Measurements from ENCODE around the gene ADGRF4.

The ADGRF4 gene

GRCh38 chr6:47690214-47690613, 8.2 kb upstream of the ADGRF4 start:
- Mint-ChIP-seq H3K4me3 (no peak overlapping the region), H3K4me1 (no peaks in the 10 kb centered on the region), H3K9me3 (no peaks in the 10 kb centered on the region), H3K27me3 (ENCODE audit: low read depth, poor library complexity) (peaks cover 2% of the 10 kb centered on the region), H3K36me3 (ENCODE audit: low read depth) (no peaks in the 10 kb centered on the region), H3K27ac (no peak overlapping the region)
- no peak for TF ChIP-seq CTCF (IDR thresholded peaks at IDR 0.05)
- no peak for DNase-seq

GRCh38 chr6:47690791-47691190, 7.6 kb upstream of the ADGRF4 start:
- no peak for DNase-seq
- Mint-ChIP-seq H3K4me3 (no peak overlapping the region), H3K9me3 (no peaks in the 10 kb centered on the region), H3K27me3 (ENCODE audit: low read depth, poor library complexity) (peaks cover 2% of the 10 kb centered on the region), H3K27ac (no peak overlapping the region), H3K4me1 (no peaks in the 10 kb centered on the region), H3K36me3 (ENCODE audit: low read depth) (no peaks in the 10 kb centered on the region)
- TF ChIP-seq CTCF (IDR thresholded peaks at IDR 0.05) = no peak

GRCh38 chr6:47697925-47698324, 455 bp upstream of the ADGRF4 start:
- no peak for TF ChIP-seq CTCF (IDR thresholded peaks at IDR 0.05)
- no peak overlapping the region for H3K4me3 Mint-ChIP-seq
- no peak for DNase-seq
- H3K4me1 Mint-ChIP-seq = peaks cover 29% of the 10 kb centered on the region
- H3K36me3 Mint-ChIP-seq (ENCODE audit: low read depth) = no peaks in the 10 kb centered on the region
- peaks cover 6% of the 10 kb centered on the region for H3K27me3 Mint-ChIP-seq (ENCODE audit: low read depth, poor library complexity)
- no peak overlapping the region for H3K27ac Mint-ChIP-seq
- no peaks in the 10 kb centered on the region for H3K9me3 Mint-ChIP-seq

GRCh38 chr6:47700053-47700452, 1.7 kb downstream of the ADGRF4 start:
- H3K4me1 Mint-ChIP-seq = peaks cover 29% of the 10 kb centered on the region
- H3K27me3 Mint-ChIP-seq (ENCODE audit: low read depth, poor library complexity) = peaks cover 4% of the 10 kb centered on the region
- no peak overlapping the region for H3K4me3 Mint-ChIP-seq
- no peak for DNase-seq
- no peak overlapping the region for H3K27ac Mint-ChIP-seq
- no peak for TF ChIP-seq CTCF (IDR thresholded peaks at IDR 0.05)
- H3K36me3 Mint-ChIP-seq (ENCODE audit: low read depth) = no peaks in the 10 kb centered on the region
- no peaks in the 10 kb centered on the region for H3K9me3 Mint-ChIP-seq

- no peak overlapping the region for H3K27ac Mint-ChIP-seq
- no peak overlapping the region for H3K4me3 Mint-ChIP-seq
- H3K9me3 Mint-ChIP-seq = no peaks in the 10 kb centered on the region
These were observed 2.2 kb downstream of the ADGRF4 start for GRCh38 chr6:47700596-47700995.

More at GRCh38 chr6:47700596-47700995, 2.2 kb downstream of the ADGRF4 start:
- Mint-ChIP-seq H3K4me1 (peaks cover 29% of the 10 kb centered on the region), H3K27me3 (ENCODE audit: low read depth, poor library complexity) (peaks cover 4% of the 10 kb centered on the region), H3K36me3 (ENCODE audit: low read depth) (no peaks in the 10 kb centered on the region)
- no peak for DNase-seq
- no peak for TF ChIP-seq CTCF (IDR thresholded peaks at IDR 0.05)

All from nephron progenitor cell (in vitro differentiated cells).